LNCaP clone FGC (cell line): Measurements from ENCODE around the gene SASH3.
A peak's percentile ranks its signal among the peaks of the same experiment; 100 is the strongest.

Experiments used
- DNase-seq: peaks from one replicate; pipeline ENCODE4 v3.0.0-alpha.2; 2011; ENCODE audit warnings: low read depth
- H3K4me3 ChIP-seq: 2 replicates; pipeline ENCODE4 v1.5.1; 2011; ENCODE audit warnings: mild to moderate bottlenecking, low read depth, low read length, control low read depth
- TF ChIP-seq, protein P1 (sequence below): IDR thresholded peaks from 2 replicates; pipeline ENCODE4 v1.5.1; 2012; ENCODE audit warnings: mild to moderate bottlenecking; ENCODE audit not compliant: control insufficient read depth, insufficient read depth; ENCODE audit errors: extremely low read depth

Gene SASH3

GRCh38 chrX:129830494-129830893, 50.7 kb downstream of the SASH3 start:
- H3K4me3 ChIP-seq: no peak overlapping the region
- DNase-seq: no peak
- TF ChIP-seq, protein P1, sequence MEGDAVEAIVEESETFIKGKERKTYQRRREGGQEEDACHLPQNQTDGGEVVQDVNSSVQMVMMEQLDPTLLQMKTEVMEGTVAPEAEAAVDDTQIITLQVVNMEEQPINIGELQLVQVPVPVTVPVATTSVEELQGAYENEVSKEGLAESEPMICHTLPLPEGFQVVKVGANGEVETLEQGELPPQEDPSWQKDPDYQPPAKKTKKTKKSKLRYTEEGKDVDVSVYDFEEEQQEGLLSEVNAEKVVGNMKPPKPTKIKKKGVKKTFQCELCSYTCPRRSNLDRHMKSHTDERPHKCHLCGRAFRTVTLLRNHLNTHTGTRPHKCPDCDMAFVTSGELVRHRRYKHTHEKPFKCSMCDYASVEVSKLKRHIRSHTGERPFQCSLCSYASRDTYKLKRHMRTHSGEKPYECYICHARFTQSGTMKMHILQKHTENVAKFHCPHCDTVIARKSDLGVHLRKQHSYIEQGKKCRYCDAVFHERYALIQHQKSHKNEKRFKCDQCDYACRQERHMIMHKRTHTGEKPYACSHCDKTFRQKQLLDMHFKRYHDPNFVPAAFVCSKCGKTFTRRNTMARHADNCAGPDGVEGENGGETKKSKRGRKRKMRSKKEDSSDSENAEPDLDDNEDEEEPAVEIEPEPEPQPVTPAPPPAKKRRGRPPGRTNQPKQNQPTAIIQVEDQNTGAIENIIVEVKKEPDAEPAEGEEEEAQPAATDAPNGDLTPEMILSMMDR: no peak

DNA sequence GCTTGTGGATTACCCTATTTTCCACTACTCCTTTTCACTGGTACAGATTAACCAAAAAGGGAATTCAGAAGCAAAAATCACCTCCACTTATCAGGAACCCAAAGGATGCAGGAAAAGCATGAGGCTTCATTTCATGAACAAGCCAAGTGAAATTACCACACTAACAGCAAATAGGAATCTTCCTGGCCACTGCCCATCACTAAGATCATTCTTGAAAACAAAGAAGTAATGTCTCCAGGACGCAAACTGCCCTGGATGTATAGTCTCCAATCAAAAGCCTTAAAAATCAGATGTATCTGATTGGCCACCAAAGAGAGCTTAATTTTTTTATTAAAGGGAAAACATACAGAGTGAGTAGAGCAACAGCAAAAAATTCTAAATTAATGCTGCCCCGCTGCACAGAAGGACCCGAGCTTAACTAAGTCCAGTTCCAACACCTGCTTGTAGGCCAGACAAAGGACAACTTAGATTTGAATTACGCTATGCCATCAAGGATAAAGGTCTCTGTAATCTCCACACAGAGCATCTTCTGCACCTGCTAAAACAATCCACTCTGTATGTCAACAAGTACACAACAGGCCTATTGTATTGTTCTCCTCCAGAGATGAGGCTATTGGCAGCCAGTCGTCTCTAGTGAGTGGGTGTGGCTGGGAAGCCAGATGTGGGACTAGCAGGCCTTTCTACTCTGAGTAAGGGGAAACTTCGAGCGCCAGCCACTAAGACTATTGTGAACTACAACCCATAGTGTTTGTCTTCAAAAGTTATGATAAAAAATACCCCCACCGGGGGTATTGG, 51.5 kb downstream of the SASH3 start:
- TF ChIP-seq, protein P1: no peak
- no peak for DNase-seq
- no peak overlapping the region for H3K4me3 ChIP-seq

DNA sequence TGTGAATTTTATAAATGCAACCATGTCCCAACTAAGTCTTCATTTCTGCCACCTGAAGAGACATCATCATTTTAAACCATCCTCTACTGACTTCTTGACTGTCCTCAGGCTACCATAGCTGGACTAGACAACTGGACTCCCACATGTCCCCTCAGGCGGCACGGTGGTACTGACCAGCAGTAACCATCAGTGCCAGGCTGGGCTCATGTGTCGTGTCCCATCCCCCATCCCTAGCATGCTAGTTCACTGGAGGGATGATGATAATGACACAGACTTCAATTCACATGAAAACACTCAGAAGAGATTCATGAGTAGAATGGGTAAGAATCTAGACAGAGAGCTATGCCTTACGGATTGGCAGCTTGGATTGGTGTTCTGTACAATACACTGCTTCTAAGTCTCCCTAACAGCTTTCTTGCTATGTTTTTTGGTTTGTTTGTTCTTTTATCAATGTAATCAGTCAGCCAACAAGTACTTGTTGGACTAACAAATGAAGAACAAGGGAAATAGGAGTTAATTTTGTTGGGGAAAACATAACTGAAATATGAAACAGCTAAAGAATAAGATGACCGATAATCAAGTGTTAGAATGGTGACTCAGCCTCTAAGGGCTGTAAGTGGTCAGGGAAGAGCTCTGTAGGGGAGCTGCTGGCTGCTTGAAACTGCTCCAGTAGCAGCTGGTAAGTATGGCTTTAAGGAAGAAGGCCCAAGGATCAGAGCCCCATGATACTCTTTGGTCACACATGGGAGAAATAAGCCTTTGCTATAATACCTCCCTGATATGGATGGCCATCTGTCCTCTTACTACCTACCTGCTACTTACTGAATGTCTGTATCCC, 53.6 kb downstream of the SASH3 start:
- TF ChIP-seq, protein P1: no peak
- H3K4me3 ChIP-seq: no peak overlapping the region
- no peak for DNase-seq

- TF ChIP-seq, protein P1: no peak
- no peak for DNase-seq
- H3K4me3 ChIP-seq: no peak overlapping the region
Measured at GRCh38 chrX:129836827-129837226, 57.1 kb downstream of the SASH3 start.

GRCh38 chrX:129840344-129840743, 60.6 kb downstream of the SASH3 start:
- DNase-seq: no peak
- no peak overlapping the region for H3K4me3 ChIP-seq
- TF ChIP-seq, protein P1: no peak

- DNase-seq: peak; percentile 43
- peak overlapping the region; percentile 56 for H3K4me3 ChIP-seq
- TF ChIP-seq, protein P1: no peak
Measured at GRCh38 chrX:129842510-129843208, 62.9 kb downstream of the SASH3 start.
